Activated naive CD8-positive, alpha-beta T cell treated with anti-CD3 and anti-CD28 coated beads, Interleukin-2, amount 50 U/mL, for 16 hours (primary cell): ENCODE data around the gene PTPRM.

Source experiments
- DNase-seq: peaks from one replicate; pipeline ENCODE4 v3.0.0-alpha.2; 2020; ENCODE audit warnings: low read depth, low spot score

The PTPRM gene

DNA sequence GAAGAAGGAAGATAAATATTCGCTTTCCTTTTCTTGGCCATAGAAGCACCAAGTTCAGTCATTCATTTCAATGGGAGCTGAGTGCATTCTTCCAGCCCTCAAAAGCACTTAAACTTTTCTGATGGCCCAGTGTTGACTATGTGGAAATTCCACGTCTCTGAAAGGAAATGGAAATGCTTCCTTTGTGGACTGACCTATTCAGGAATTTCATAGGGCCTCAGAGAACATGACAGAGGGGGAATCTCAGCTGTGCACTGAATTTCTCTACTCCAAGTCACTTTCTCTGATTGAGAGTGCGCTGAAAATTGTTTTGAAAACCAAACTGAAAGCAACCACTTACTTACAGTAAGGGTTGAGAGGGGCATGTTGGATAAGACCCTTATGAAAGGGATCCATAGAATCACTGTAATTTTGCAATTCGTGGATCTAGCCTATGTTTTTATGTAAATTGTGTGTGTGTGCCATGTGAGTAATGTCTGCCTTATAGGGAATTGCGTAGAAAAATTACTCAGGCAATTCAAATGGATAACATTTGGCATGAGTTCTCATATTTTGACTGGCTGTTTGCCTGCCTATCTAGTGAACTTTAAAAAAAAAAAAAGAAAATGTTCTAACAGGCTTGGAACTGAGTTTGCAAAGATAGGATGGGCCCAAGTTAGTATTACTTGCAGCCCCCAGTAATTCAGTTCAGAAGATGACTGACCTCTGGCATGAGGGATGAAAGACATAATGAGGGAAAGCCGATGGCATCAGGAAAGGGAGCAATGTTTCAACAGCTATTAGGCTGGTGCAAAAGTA, 437.0 kb downstream of the PTPRM start:
- DNase-seq, result no peak

GRCh38 chr18:8004792-8005191, 437.7 kb downstream of the PTPRM start:
- no peak for DNase-seq

DNA sequence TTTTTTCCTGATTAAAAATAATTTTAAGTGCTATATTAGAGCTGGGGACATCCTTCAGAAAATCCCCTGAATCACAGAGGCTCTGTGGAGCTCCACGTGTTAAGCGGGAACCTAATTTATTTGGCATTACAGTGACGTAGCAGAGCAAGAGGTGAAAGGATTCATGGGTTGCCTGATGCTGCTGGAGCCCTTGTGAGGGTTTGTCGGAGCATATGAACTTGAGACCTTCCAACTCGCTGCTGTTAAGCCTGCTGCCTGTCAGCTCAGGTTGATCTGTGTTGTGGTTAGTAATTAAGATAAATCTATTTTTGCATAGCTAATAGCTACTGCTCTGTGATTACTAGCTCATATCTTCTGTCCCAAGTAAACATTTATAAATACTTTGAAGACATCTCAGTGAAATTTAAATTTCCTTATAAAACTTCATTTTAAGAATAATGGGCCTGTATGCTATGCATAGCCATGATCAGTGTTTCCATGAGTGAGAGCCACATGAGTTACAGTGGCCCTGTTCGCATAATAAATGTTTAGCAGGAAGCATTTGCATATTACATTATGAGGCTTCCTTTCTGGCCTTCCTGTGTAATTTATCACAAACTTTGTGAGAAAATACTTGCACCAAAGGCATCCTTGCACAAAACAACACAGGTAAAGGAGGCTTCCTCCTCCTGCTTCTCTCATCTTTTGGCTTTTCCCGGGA, 438.9 kb downstream of the PTPRM start:
- DNase-seq, result no peak

- no peak for DNase-seq
Observed at GRCh38 chr18:8006979-8007378, 439.9 kb downstream of the PTPRM start.

DNA sequence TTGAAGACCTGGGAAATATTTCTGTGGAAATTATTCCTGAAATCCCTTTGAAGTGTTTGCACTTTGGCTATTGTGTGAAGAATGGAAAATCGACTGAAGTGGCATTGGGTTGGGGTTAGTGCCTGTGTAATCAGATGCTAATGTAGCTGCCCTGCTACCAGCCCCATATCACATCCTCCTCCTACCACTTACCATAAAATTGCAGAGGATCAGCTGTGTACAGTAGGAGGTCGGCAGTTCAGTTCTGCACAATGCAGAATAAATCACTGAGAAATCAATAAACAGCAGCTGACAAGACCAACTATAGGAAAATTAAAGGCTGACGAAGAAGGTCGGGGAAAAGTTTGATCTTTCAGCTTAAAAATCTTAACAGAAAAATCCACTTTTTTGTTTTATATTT, 440.9 kb downstream of the PTPRM start:
- DNase-seq, result no peak

DNA sequence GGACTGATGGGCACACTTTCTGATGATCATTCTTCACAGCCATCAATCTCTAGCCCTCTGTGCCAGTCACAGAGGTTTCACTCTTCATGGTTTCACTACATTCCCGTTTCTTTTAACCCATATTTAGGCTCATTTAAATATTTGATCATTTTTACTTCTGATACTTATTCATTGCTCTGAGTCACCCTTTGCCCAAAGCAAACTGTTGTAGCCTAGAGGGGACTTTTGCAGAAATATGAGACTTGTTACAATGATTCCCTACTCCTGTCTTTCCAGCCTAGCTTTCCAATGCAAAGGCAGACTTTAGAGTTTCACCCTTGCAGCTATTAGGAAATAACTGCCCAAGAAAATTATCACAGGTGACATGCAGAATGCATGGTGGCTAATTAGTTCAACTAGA, 444.2 kb downstream of the PTPRM start:
- no peak for DNase-seq

DNA sequence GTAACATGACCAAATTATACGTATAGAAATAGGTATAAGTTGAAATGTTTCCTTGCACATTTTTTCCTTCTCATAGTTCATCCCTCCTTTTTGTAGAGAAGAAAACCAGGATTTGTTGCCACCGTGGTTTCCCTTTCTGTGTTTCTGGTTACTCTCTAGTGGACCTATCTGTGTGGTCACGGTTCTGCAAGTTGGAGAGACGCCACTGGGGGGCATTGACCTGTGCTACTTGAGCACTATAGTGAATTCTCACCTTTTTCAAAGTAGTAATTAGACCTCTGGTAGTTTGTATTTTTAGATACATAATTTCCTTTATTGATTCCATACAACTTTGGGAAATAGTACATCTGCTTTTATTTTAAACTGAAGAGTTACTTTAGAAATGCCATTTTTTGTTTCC, 444.8 kb downstream of the PTPRM start:
- no peak for DNase-seq

DNA sequence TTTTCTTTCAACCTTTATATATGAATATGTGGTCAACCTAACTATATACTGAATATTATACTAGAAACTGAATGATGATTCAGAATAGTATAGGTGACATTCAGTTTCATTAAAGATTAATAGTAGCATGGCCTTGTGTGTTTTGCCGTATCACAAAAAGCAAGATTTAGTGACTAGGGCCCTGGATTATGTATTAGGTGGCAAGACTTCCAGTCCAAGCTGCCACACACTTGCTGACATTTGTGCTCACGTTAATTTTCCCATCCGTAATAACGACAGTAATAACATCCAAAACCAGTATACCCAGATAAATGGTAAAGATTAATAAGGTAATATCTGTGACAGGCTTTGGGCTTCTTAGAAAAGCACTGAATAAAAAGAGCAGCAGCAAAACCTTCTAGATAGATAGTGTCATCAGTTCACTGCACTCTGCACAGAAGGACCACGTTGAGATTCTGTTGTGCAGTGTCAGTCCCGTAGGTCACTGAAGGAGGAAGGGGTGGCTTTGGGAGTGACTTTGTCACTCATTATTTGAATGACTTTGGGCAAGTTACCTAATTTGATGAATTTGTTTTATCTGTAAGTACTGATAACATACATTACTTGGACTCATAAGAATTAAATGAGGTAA, 451.7 kb downstream of the PTPRM start:
- no peak for DNase-seq

GRCh38 chr18:8019600-8019999, 452.5 kb downstream of the PTPRM start:
- DNase-seq, result no peak

- no peak for DNase-seq
Observed at GRCh38 chr18:8020132-8020846, 453.2 kb downstream of the PTPRM start.

DNA sequence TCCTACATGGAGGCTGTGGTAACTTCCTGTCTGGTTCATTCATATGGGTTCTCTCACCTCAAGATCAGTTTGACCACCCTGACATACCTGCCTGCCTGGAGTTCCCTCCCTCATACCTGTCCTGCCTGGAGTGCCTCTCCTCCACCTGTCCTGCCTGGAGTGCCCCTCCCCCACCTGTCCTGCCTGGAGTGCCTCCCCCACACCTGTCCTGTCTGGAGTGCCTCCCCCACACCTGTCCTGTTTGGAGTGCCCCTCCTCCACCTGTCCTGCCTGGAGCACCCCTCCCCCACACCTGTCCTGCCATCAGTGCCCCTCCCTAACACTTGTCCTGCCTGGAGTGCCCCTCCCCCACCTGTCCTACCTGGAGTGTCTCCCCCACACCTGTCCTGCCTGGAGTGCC, 461.9 kb downstream of the PTPRM start:
- DNase-seq, result no peak

DNA sequence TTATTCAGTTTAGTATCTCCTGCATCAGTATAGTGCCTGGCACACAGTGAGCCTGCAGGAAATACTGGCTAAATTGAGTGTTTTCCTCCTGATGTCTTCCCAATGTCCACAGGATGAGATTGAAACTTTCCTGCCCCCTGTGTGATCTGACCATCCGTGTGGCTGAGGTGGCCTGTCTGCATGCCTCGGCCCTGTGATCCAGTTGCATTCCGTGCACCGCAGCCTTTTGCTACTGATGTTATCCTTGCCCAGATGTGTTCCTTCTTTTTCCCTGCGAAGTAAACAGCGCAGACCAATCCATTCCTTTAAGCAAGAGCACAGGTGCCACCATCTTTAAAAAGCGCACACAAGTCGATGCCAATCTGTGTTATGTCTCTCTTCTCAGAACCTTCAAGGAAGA, 462.6 kb downstream of the PTPRM start:
- DNase-seq, result no peak

GRCh38 chr18:8030201-8030600, 463.1 kb downstream of the PTPRM start:
- no peak for DNase-seq

- no peak for DNase-seq
Observed at GRCh38 chr18:8031496-8031895, 464.4 kb downstream of the PTPRM start.

GRCh38 chr18:8034674-8035073, 467.6 kb downstream of the PTPRM start:
- DNase-seq, result no peak

GRCh38 chr18:8036551-8036950, 469.4 kb downstream of the PTPRM start:
- no peak for DNase-seq

- no peak for DNase-seq
Observed at GRCh38 chr18:8037296-8037695, 470.2 kb downstream of the PTPRM start.

- no peak for DNase-seq
Observed at GRCh38 chr18:8040021-8040420, 472.9 kb downstream of the PTPRM start.

DNA sequence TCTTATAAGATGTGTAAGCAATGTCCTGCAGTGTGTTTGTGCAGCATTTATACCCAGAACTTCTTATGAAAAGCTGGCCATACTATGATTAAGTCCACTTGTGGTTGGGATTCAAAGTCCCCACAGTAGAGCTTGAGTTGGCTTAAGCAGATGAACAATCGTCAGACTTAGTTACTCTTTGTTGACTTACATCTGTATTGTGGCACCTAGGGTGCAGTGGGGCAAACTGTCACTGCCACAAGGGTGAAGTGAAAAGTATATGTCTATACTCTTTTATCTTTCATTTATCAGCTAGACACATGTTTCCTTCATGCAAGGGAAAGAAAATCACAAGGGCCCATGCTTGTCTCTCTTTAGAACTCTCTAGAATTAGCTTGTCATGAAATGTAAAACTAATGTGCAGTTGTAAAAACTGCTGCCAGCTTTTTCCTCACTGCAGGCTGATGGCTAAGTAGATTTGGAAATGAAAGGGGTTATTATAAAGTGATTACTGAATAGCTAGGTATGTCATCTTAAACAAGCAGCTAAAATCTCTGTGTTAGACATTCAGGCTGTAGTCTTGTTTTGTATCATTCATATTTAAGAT, 474.5 kb downstream of the PTPRM start:
- DNase-seq, result no peak

- no peak for DNase-seq
Observed at GRCh38 chr18:8044004-8044403, 476.9 kb downstream of the PTPRM start.

DNA sequence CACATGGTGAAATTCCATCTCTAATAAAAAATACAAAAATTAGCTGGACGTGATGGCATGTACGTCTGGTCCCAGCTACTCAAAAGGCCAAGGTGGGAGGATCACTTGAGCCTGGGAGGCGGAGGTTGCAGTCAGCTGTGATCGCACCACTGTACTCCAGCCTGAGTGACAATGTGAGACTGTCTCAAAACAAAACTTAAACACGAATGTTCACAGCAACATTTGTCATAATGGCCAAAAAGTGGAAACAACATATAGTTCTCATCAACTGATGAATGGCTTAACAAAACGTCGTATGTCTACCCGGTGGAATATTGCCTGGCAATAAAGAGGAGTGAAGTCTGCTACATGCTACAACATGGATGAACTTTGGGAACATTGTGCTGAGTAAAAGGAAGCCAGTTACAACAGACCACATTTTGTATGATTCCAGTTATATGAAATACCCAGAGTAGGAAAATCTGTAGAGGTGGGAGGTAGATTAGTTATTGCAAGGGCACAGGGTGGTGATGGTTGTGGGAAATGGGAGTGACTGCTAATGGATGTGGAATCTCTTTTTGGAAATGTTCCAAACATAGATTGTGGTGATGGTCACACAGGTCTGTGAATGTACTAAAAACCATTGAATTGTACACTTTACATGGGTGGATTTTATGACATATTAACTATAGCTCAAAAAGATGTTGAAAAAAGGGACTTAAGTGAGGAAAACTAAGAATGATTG, 478.2 kb downstream of the PTPRM start:
- DNase-seq, result no peak
